HepG2 (cell line): ENCODE data around the gene SLC13A3.

Experiments
- CREB3 ChIP-seq: sonication (generic); formaldehyde crosslinking; IDR thresholded peaks from 2 replicates; pipeline ENCODE4 v1.5.0; 2020; ENCODE audit warnings: missing genetic modification reagents
- CTCF ChIP-seq: sonication (generic); formaldehyde crosslinking; IDR thresholded peaks from 2 replicates; pipeline ENCODE4 v1.5.0; 2020; ENCODE audit warnings: mild to moderate bottlenecking, missing genetic modification reagents, moderate library complexity
- EP300 ChIP-seq, 3 experiments: sonication (generic) in 1 of 3; formaldehyde crosslinking in 1 of 3; IDR thresholded peaks; 2 replicates each; pipeline versions ENCODE4 v1.5.1 to v1.6.1; 2011 to 2020; ENCODE audit warnings: low read depth in 2 of 3, low read length in 2 of 3, borderline replicate concordance in 1 of 3, improper control_type of control experiment in 1 of 3, mild to moderate bottlenecking in 1 of 3, missing genetic modification reagents in 1 of 3, moderate library complexity in 1 of 3
- GMEB2 ChIP-seq: IDR thresholded peaks from 2 replicates; pipeline ENCODE4 v1.6.1; 2016; ENCODE audit warnings: missing biosample characterization, missing genetic modification reagents, low read depth
- HOXA7 ChIP-seq: sonication (generic); formaldehyde crosslinking; IDR thresholded peaks from 2 replicates; pipeline ENCODE4 v1.8.1; 2022; ENCODE audit warnings: mild to moderate bottlenecking, missing genetic modification reagents, moderate library complexity
- KAT8 ChIP-seq: IDR thresholded peaks from 2 replicates; pipeline ENCODE4 v1.6.1; 2016; ENCODE audit warnings: missing genetic modification reagents, missing compliant biosample characterization
- MAFK ChIP-seq, 2 experiments: IDR thresholded peaks in 1 of 2; conservative IDR thresholded peaks in 1 of 2; 2 replicates each; pipeline ENCODE4 v1.6.1; 2011; ENCODE audit warnings: improper control_type of control experiment in 2 of 2, low read length in 2 of 2
- PREB ChIP-seq: sonication (generic); formaldehyde crosslinking; IDR thresholded peaks from 2 replicates; pipeline ENCODE4 v1.4.0; 2020; ENCODE audit warnings: missing genetic modification reagents
- SMC3 ChIP-seq: IDR thresholded peaks from 2 replicates; pipeline ENCODE4 v1.6.1; 2011; ENCODE audit warnings: low read length, improper control_type of control experiment
- TBX2 ChIP-seq: sonication (generic); formaldehyde crosslinking; IDR thresholded peaks from 2 replicates; pipeline ENCODE4 v1.5.0; 2020; ENCODE audit warnings: missing genetic modification reagents, mild to moderate bottlenecking, borderline replicate concordance
- ZBTB43 ChIP-seq: sonication (generic); formaldehyde crosslinking; conservative IDR thresholded peaks from 2 replicates; pipeline ENCODE4 v1.4.0; 2020; ENCODE audit warnings: missing genetic modification reagents
- ZBTB8A ChIP-seq: sonication (generic); formaldehyde crosslinking; IDR thresholded peaks from 2 replicates; pipeline ENCODE4 v1.4.0; 2020; ENCODE audit warnings: mild to moderate bottlenecking, low read depth, missing genetic modification reagents, borderline replicate concordance

GRCh38 chr20:46674253-46675083, 23.2 kb upstream of the SLC13A3 start:
- TF ChIP-seq EP300 (IDR thresholded peaks at IDR 0.05; ENCODE audit: low read depth in 2 of 2, low read length in 2 of 2), result peak; percentile 55 to 95; a peak in 3 of 4 replicates
- TF ChIP-seq EP300 (CRISPR knock-in tag; IDR thresholded peaks at IDR 0.05; ENCODE audit: borderline replicate concordance), result peak; percentile 90
- no peak for TF ChIP-seq ZBTB8A (CRISPR knock-in tag)
- no peak for TF ChIP-seq PREB (CRISPR knock-in tag)
- TF ChIP-seq GMEB2 (CRISPR knock-in tag), result no peak
- TF ChIP-seq CTCF (CRISPR knock-in tag), result peak; percentile 53
- no peak for TF ChIP-seq KAT8 (CRISPR knock-in tag)
- TF ChIP-seq ZBTB43 (CRISPR knock-in tag), result peak; percentile 55; the same call in 1 of the 2 replicates
- no peak for TF ChIP-seq CREB3
- TF ChIP-seq SMC3, result no peak; the same call in 1 of the 2 replicates
- TF ChIP-seq TBX2 (CRISPR knock-in tag), result peak; percentile 96
- no peak for TF ChIP-seq HOXA7
- TF ChIP-seq MAFK (conservative IDR thresholded peaks at IDR 0.05 in 1 of 2, IDR thresholded peaks at IDR 0.05 in 1 of 2; ENCODE audit: low read length in 2 of 2), result no peak
